NCI-H2107 treated with DMSO at 0.1 percent for 48 hours (cell line): ENCODE data around the gene OR5M11.
"Not testable (repeated sequence)": the region's sequence is repeated elsewhere in the genome, so short reads cannot be mapped to it uniquely, and the experiment has no call there.

Experiments
- DNase-seq: peaks from one replicate; lab custom pipeline; 2025; ENCODE audit not compliant: unreplicated experiment; lab: John Stamatoyannopoulos, UW

OR5M11 gene

GRCh38 chr11:56543157-56543556 lies at the start of gene OR5M11:
Gene OR5M11 (minus strand): TSS chr11:56543257. CDS start chr11:56543257, 0 bp downstream.
- DNase-seq: no peak

GRCh38 chr11:56592088-56592717 lies 49.1 kb upstream of the OR5M11 start:
- not testable (repeated sequence) for DNase-seq

- DNase-seq: no peak
Measured at GRCh38 chr11:56577621-56578020, 34.6 kb upstream of the OR5M11 start, which contains the start of gene OR5M10. Gene OR5M10 (minus strand): TSS chr11:56577721. CDS start chr11:56577721, 0 bp downstream.

DNA sequence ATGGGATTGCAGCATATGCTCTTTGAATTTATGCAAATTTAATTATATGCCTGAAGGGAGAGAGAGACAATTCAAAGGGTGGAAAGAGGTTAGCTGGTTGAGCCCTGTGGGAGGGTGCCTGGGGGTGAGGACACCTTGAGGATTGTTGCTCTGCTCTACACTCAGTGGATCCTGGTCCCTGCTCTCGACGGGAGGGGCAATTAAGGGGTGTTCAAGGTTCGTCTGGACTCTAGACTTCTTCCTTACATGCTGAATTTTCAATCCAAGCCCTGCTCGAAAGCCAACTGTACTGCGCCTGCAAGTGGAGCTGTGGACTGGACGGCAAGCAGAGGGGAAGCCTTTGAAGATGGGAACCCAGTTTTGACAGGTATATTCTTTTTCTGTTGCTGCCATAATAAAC lies 15.5 kb upstream of the OR5M11 start:
- no peak for DNase-seq

- DNase-seq: not testable (repeated sequence)
Measured at GRCh38 chr11:56554691-56555090, 11.6 kb upstream of the OR5M11 start.

DNA sequence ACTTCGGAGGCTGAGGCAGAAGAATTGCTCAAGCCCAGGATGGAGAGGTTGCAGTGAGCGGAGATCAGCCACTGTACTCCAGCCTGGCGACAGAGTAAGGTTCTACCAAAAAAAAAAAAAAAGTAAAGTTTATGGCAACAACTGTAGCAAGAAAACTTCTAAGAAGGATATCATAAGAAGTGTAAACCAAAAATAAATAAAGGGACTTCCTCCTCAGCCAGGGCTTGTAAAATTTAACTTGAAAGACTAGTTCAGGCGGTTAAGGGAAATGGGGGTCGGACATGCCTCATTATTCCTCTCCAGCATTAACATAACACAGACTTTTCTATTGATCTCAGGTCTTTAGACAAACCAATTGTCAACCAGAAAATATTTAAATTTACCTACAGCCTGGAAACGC lies 2.5 kb upstream of the OR5M11 start:
- DNase-seq: no peak

DNA sequence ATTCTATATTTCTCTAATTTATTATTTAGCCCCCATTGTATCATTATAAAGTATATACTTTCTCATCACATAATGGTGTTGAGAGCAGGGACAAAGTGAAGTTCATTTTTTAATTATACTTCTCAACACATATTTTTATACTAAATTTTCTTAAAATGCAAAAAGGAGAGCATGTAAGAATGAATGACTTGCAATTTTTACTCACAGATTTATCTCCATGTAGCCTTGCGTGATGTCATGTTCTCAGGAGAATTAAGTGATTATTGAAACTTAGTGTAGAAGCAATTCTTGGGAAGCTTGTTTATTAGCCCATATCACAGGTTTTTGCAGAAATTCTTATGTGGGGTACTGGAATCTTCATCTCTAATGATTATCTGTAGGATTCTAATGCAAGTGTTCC lies 682 bp upstream of the OR5M11 start:
- DNase-seq: no peak

GRCh38 chr11:56533054-56533740 lies 9.9 kb downstream of the OR5M11 start:
- no peak for DNase-seq

DNA sequence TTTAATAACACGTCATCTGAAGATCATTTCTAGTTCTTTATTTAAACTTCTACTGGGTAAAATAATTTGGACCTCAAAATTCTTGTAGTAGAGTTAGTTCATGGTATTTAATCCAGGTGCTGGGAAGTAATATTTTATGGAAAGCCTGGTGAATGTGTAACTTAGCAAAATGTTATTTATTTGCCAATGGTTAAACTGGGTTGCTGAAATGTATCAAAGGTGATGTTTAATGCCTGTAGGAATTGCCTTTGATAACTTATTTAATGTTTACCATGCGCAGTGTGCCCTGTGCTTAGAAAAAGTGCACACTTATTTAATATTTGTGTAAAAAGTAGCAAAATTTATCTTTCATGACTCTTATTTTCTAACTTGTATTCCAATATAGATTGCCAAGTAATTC lies 11.2 kb downstream of the OR5M11 start:
- no peak for DNase-seq

- DNase-seq: no peak
Measured at GRCh38 chr11:56522008-56522407, 21.0 kb downstream of the OR5M11 start.

- no peak for DNase-seq
Measured at GRCh38 chr11:56513280-56513679, 29.8 kb downstream of the OR5M11 start.

DNA sequence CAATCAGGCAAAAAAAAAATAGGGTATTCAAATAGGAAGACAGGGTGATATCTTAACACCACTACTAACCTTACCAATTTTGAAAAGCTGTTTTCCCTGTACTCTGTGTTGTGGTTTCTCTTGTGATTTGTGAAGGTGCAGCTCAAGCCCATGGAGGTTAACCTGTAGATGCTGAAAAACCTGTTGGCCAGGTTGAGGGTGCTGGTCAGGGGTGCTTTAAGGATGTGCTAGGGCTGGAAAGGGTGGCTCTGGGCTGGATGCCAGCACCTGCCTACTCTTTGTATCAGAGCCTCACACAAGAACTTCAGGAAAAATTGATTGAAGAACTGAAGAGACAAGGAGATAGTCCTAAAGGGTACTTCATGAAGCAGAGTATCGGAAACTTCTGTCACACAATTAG lies 33.6 kb downstream of the OR5M11 start:
- DNase-seq: no peak

GRCh38 chr11:56497010-56497409 lies 46.0 kb downstream of the OR5M11 start:
- no peak for DNase-seq

GRCh38 chr11:56495117-56495516 lies 47.9 kb downstream of the OR5M11 start:
- no peak for DNase-seq
